Vagina (tissue), 2 donors: Measurements from ENCODE around the gene UQCR11. TPM values are rescaled to one million over a fixed set of nuclear protein-coding genes. Genes with fewer than 3 reads are reported as not detected.
"Not testable (repeated sequence)": the region's sequence is repeated elsewhere in the genome, so short reads cannot be mapped to it uniquely, and the experiment has no call there.

ENCODE experiments used
- DNase-seq, 2 donors: peaks; one replicate each; pipeline ENCODE4 v3.0.0-alpha.2; 2017; ENCODE audit errors: extremely low spot score in 2 of 2
- H3K27ac ChIP-seq: fragments of 200-600 bp; sonication (generic); one replicate; pipeline ENCODE4 v1.5.1; 2019
- H3K27me3 ChIP-seq: fragments of 200-600 bp; sonication (generic); one replicate; pipeline ENCODE4 v1.5.1; 2019
- H3K36me3 ChIP-seq, 2 donors: fragments of 200-600 bp; sonication (generic); one replicate each; pipeline ENCODE4 v1.5.1; 2017 to 2019
- H3K4me1 ChIP-seq: fragments of 200-600 bp; sonication (generic); one replicate; pipeline ENCODE4 v1.5.1; 2019
- H3K4me3 ChIP-seq, 2 donors: fragments of 200-600 bp; sonication (generic); 1 replicate in 1 of 2; 2 replicates in 1 of 2; pipeline ENCODE4 v1.5.1; 2016 to 2019
- H3K9me3 ChIP-seq: fragments of 200-600 bp; sonication (generic); one replicate; pipeline ENCODE4 v1.5.1; 2019
- CTCF ChIP-seq, 3 experiments: fragments of 450-650 bp in 2 of 3; fragments of 200-600 bp in 1 of 3; sonication (generic) in 1 of 3; IDR thresholded peaks; one replicate each; pipeline ENCODE4 v1.5.1; 2017 to 2019; ENCODE audit warnings: antibody characterized with exemption in 3 of 3, mild to moderate bottlenecking in 2 of 3, moderate library complexity in 2 of 3
- POLR2A ChIP-seq, 2 donors: fragments of 450-650 bp; IDR thresholded peaks; one replicate each; pipeline ENCODE4 v1.6.1; 2017; ENCODE audit warnings: antibody characterized with exemption in 2 of 2, mild to moderate bottlenecking in 2 of 2, moderate library complexity in 2 of 2
- POLR2AphosphoS5 ChIP-seq, 2 donors: sonication (generic); formaldehyde crosslinking; IDR thresholded peaks; one replicate each; pipeline ENCODE4 v1.9.0; 2017; ENCODE audit warnings: antibody characterized with exemption in 2 of 2, mild to moderate bottlenecking in 2 of 2, low read depth in 1 of 2; ENCODE audit not compliant: insufficient read depth in 1 of 2
- intact Hi-C: fragments of 100-400 bp; cut with DNase I; formaldehyde crosslinking; loops from one replicate; pipeline ENCODE4 v1.15.1; 2023
- total RNA-seq: library from RNA; depleted of rRNA; stranded (reverse); fragments of >200 nt; gene quantifications from one replicate; pipeline ENCODE4 v1.2.3, GENCODE V29; 2016

Gene UQCR11
- total RNA-seq, 1 donor from 2014 or later, result 79.8 TPM

GRCh38 chr19:1645299-1645698 is 40.0 kb upstream of the UQCR11 start:
- no peaks in the 10 kb centered on the region for H3K9me3 ChIP-seq
- intact Hi-C loops, result no loop called here
- peaks cover 11% of the 10 kb centered on the region for H3K4me1 ChIP-seq
- TF ChIP-seq POLR2AphosphoS5 (IDR thresholded peaks at IDR 0.05; ENCODE audit: insufficient read depth in 1 of 2, low read depth in 1 of 2) (no peak), POLR2A (IDR thresholded peaks at IDR 0.05) (no peak)
- no peak for DNase-seq
- no peaks in the 10 kb centered on the region for H3K27me3 ChIP-seq
- no peak overlapping the region for H3K4me3 ChIP-seq
- H3K36me3 ChIP-seq, result peaks cover 0 to 9% of the 10 kb centered on the region in 2 donors
- H3K27ac ChIP-seq, result no peak overlapping the region

GRCh38 chr19:1644070-1644469 is 38.8 kb upstream of the UQCR11 start:
- TF ChIP-seq POLR2A (IDR thresholded peaks at IDR 0.05) (no peak), POLR2AphosphoS5 (IDR thresholded peaks at IDR 0.05; ENCODE audit: insufficient read depth in 1 of 2, low read depth in 1 of 2) (no peak), CTCF (IDR thresholded peaks at IDR 0.05) (no peak)
- no peak overlapping the region for H3K27ac ChIP-seq
- DNase-seq, result no peak
- no peaks in the 10 kb centered on the region for H3K9me3 ChIP-seq
- peaks cover 0 to 10% of the 10 kb centered on the region in 2 donors for H3K36me3 ChIP-seq
- no peak overlapping the region for H3K4me3 ChIP-seq
- no peaks in the 10 kb centered on the region for H3K27me3 ChIP-seq
- intact Hi-C loops, result no loop called here
- H3K4me1 ChIP-seq, result no peaks in the 10 kb centered on the region

GRCh38 chr19:1640893-1641448 is 35.7 kb upstream of the UQCR11 start:
- H3K27me3 ChIP-seq, intact Hi-C loops, H3K9me3 ChIP-seq, H3K27ac ChIP-seq, H3K4me3 ChIP-seq, DNase-seq, H3K4me1 ChIP-seq: not testable (repeated sequence)
- H3K36me3 ChIP-seq, result peaks cover 0 to 13% of the 10 kb centered on the region in 2 donors

GRCh38 chr19:1636325-1637236 is 31.3 kb upstream of the UQCR11 start:
- H3K27me3 ChIP-seq, result no peaks in the 10 kb centered on the region
- no peak overlapping the region for H3K27ac ChIP-seq
- no peaks in the 10 kb centered on the region for H3K4me1 ChIP-seq
- H3K9me3 ChIP-seq, result no peaks in the 10 kb centered on the region
- no peak for TF ChIP-seq POLR2A (IDR thresholded peaks at IDR 0.05)
- no peak for TF ChIP-seq CTCF (IDR thresholded peaks at IDR 0.05)
- TF ChIP-seq POLR2AphosphoS5 (IDR thresholded peaks at IDR 0.05; ENCODE audit: insufficient read depth in 1 of 2, low read depth in 1 of 2), result no peak
- no peak overlapping the region for H3K4me3 ChIP-seq
- DNase-seq, result no peak
- H3K36me3 ChIP-seq, result peaks cover 0 to 18% of the 10 kb centered on the region in 2 donors
- intact Hi-C loops, result no loop called here

- H3K36me3 ChIP-seq, result peaks cover 0 to 16% of the 10 kb centered on the region in 2 donors
- H3K9me3 ChIP-seq, result no peaks in the 10 kb centered on the region
- no peak overlapping the region for H3K27ac ChIP-seq
- intact Hi-C loops, result no loop called here
- no peak for DNase-seq
- no peak overlapping the region for H3K4me3 ChIP-seq
- H3K27me3 ChIP-seq, result no peaks in the 10 kb centered on the region
- TF ChIP-seq POLR2AphosphoS5 (IDR thresholded peaks at IDR 0.05; ENCODE audit: insufficient read depth in 1 of 2, low read depth in 1 of 2) (no peak), POLR2A (IDR thresholded peaks at IDR 0.05) (no peak), CTCF (IDR thresholded peaks at IDR 0.05) (no peak)
- H3K4me1 ChIP-seq, result no peaks in the 10 kb centered on the region
Observed at GRCh38 chr19:1634938-1635243, 29.6 kb upstream of the UQCR11 start.
